ENCODE results near the gene BBS7. TPM values are rescaled to one million over a fixed set of nuclear protein-coding genes. Genes with fewer than 3 reads are reported as not detected.

The BBS7 gene
- total and polyA plus RNA-seq, 2 experiments from 2014 or later = 14.8 to 30.8 TPM

DNA sequence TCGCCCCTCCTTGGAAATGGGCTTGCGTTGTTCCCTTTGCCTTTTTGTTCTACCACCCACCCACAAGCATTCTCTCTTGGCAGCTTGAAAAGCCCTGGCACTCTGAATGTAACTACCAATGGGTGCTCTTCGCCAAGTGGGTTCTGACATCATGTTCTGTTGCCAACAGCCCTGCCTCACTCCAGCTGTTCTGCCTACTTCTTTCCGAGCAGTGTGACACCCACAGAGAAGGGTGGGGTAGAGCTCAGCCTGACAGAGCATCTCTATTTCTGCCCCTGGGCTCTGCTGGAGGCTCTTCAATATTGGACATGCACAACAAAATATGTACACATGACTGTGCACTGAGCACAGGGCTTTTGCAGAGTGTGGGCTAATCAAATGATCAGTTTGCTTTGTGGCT, 84.8 kb downstream of the BBS7 start:
- Histone ChIP-seq H3K4me3 (no peak overlapping the region), H3K4me1 (ENCODE audit: insufficient read depth) (no peaks in the 10 kb centered on the region), H4K20me1 (replicated peaks; ENCODE audit: insufficient read depth) (no peaks in the 10 kb centered on the region), H2AFZ (0 out of 2 replicates have a peak overlapping the region, but pooled peaks have one; percentile 38), H3K27me3 (ENCODE audit: insufficient read depth) (no peaks in the 10 kb centered on the region), H3K9me2 (ENCODE audit: insufficient read depth) (no peaks in the 10 kb centered on the region), H3F3A (replicated peaks; ENCODE audit: low read depth) (no peaks in the 10 kb centered on the region), H3K4me2 (no peak overlapping the region), H3K27ac (ENCODE audit: low read depth) (no peak overlapping the region), H3K36me3 (ENCODE audit: insufficient read depth) (no peaks in the 10 kb centered on the region), H3K79me2 (replicated peaks; ENCODE audit: insufficient read depth) (no peaks in the 10 kb centered on the region)
- ATAC-seq (no peak), DNase-seq (ENCODE audit: low spot score) (no peak)
- peaks cover 8% of the 10 kb centered on the region for H3K4me1 Mint-ChIP-seq
- no peaks in the 10 kb centered on the region for H3K9me3 Mint-ChIP-seq
- no peaks in the 10 kb centered on the region for H3K27me3 Mint-ChIP-seq (ENCODE audit: insufficient read depth, low read depth, poor library complexity)
- no peak overlapping the region for H3K4me3 Mint-ChIP-seq
- no peaks in the 10 kb centered on the region for H3K36me3 Mint-ChIP-seq (ENCODE audit: low read depth)
- TF ChIP-seq STAT1 (IDR thresholded peaks at IDR 0.05; ENCODE audit: unreplicated experiment) (no peak), JUNB (IDR thresholded peaks at IDR 0.05; ENCODE audit: unreplicated experiment) (no peak), ZNF331 (CRISPR knock-in tag; IDR thresholded peaks at IDR 0.05; ENCODE audit: low read depth) (no peak), CREB1 (CRISPR knock-in tag; IDR thresholded peaks at IDR 0.05; ENCODE audit: low read depth) (no peak), ZNF114 (CRISPR knock-in tag; IDR thresholded peaks at IDR 0.05) (no peak)
- TF ChIP-seq, protein P1, sequence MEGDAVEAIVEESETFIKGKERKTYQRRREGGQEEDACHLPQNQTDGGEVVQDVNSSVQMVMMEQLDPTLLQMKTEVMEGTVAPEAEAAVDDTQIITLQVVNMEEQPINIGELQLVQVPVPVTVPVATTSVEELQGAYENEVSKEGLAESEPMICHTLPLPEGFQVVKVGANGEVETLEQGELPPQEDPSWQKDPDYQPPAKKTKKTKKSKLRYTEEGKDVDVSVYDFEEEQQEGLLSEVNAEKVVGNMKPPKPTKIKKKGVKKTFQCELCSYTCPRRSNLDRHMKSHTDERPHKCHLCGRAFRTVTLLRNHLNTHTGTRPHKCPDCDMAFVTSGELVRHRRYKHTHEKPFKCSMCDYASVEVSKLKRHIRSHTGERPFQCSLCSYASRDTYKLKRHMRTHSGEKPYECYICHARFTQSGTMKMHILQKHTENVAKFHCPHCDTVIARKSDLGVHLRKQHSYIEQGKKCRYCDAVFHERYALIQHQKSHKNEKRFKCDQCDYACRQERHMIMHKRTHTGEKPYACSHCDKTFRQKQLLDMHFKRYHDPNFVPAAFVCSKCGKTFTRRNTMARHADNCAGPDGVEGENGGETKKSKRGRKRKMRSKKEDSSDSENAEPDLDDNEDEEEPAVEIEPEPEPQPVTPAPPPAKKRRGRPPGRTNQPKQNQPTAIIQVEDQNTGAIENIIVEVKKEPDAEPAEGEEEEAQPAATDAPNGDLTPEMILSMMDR (conservative IDR thresholded peaks at IDR 0.05; ENCODE audit: low read depth in 2 of 2) = no peak
- no peak overlapping the region for H3K27ac Mint-ChIP-seq

DNA sequence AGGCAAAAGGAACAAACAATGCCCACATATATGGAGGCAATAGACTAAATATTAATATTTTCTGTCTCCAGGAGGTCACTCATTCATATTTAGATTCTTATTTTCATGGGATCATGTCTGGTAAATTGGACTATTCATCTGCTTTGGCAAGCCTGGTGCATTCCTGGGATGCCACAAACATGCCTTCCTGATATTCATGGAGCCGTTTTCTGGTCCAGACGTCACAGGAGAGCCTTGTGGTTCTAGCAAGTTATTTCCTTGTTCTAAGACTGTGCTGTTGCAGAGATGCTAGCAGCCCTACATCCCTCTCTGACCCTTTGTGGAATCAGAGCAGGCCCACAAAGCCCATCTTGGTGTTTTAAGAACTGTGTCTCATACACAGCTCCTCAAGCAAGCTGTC, 85.3 kb downstream of the BBS7 start:
- H4K20me1 ChIP-seq (replicated peaks; ENCODE audit: insufficient read depth) = no peaks in the 10 kb centered on the region
- no peak overlapping the region for H3K4me3 ChIP-seq
- no peaks in the 10 kb centered on the region for H3F3A ChIP-seq (replicated peaks; ENCODE audit: low read depth)
- H3K27me3 ChIP-seq (ENCODE audit: insufficient read depth) = no peaks in the 10 kb centered on the region
- no peak overlapping the region for H3K27ac ChIP-seq (ENCODE audit: low read depth)
- H3K36me3 ChIP-seq (ENCODE audit: insufficient read depth) = no peaks in the 10 kb centered on the region
- Mint-ChIP-seq H3K27me3 (ENCODE audit: insufficient read depth, low read depth, poor library complexity) (no peaks in the 10 kb centered on the region), H3K27ac (no peak overlapping the region), H3K9me3 (no peaks in the 10 kb centered on the region), H3K36me3 (ENCODE audit: low read depth) (no peaks in the 10 kb centered on the region), H3K4me1 (peaks cover 8% of the 10 kb centered on the region), H3K4me3 (no peak overlapping the region)
- no peaks in the 10 kb centered on the region for H3K4me1 ChIP-seq (ENCODE audit: insufficient read depth)
- no peaks in the 10 kb centered on the region for H3K79me2 ChIP-seq (replicated peaks; ENCODE audit: insufficient read depth)
- ATAC-seq (no peak), DNase-seq (ENCODE audit: low spot score) (no peak)
- H2AFZ ChIP-seq = no peak overlapping the region
- no peak overlapping the region for H3K4me2 ChIP-seq
- no peaks in the 10 kb centered on the region for H3K9me2 ChIP-seq (ENCODE audit: insufficient read depth)
- TF ChIP-seq EZH2 (IDR thresholded peaks at IDR 0.05; ENCODE audit: low read depth, unreplicated experiment) (no peak), JUNB (IDR thresholded peaks at IDR 0.05; ENCODE audit: unreplicated experiment) (no peak), ZNF331 (CRISPR knock-in tag; IDR thresholded peaks at IDR 0.05; ENCODE audit: low read depth) (no peak)
- TF ChIP-seq, protein P1 (conservative IDR thresholded peaks at IDR 0.05; ENCODE audit: low read depth in 2 of 2) = no peak
- TF ChIP-seq, protein P2, sequence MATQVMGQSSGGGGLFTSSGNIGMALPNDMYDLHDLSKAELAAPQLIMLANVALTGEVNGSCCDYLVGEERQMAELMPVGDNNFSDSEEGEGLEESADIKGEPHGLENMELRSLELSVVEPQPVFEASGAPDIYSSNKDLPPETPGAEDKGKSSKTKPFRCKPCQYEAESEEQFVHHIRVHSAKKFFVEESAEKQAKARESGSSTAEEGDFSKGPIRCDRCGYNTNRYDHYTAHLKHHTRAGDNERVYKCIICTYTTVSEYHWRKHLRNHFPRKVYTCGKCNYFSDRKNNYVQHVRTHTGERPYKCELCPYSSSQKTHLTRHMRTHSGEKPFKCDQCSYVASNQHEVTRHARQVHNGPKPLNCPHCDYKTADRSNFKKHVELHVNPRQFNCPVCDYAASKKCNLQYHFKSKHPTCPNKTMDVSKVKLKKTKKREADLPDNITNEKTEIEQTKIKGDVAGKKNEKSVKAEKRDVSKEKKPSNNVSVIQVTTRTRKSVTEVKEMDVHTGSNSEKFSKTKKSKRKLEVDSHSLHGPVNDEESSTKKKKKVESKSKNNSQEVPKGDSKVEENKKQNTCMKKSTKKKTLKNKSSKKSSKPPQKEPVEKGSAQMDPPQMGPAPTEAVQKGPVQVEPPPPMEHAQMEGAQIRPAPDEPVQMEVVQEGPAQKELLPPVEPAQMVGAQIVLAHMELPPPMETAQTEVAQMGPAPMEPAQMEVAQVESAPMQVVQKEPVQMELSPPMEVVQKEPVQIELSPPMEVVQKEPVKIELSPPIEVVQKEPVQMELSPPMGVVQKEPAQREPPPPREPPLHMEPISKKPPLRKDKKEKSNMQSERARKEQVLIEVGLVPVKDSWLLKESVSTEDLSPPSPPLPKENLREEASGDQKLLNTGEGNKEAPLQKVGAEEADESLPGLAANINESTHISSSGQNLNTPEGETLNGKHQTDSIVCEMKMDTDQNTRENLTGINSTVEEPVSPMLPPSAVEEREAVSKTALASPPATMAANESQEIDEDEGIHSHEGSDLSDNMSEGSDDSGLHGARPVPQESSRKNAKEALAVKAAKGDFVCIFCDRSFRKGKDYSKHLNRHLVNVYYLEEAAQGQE (IDR thresholded peaks at IDR 0.05; ENCODE audit: unreplicated experiment) = no peak
- TF ChIP-seq, protein P3, sequence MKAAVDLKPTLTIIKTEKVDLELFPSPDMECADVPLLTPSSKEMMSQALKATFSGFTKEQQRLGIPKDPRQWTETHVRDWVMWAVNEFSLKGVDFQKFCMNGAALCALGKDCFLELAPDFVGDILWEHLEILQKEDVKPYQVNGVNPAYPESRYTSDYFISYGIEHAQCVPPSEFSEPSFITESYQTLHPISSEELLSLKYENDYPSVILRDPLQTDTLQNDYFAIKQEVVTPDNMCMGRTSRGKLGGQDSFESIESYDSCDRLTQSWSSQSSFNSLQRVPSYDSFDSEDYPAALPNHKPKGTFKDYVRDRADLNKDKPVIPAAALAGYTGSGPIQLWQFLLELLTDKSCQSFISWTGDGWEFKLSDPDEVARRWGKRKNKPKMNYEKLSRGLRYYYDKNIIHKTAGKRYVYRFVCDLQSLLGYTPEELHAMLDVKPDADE (IDR thresholded peaks at IDR 0.05) = no peak
